Skeletal muscle cell (primary cell): ENCODE results near the gene SLC35B1.

ENCODE experiments used
- DNase-seq: peaks from one replicate; pipeline ENCODE4 v3.0.0-alpha.2; 2010; ENCODE audit warnings: low read depth
- H3K4me3 ChIP-seq: 2 replicates; pipeline ENCODE4 v1.5.1; 2011; ENCODE audit warnings: low read depth, mild to moderate bottlenecking, control low read depth, low read length, moderate library complexity

SLC35B1 gene

GRCh38 chr17:49707246-49707607 is 537 bp downstream of the SLC35B1 start:
- peak overlapping the region; percentile 98 for H3K4me3 ChIP-seq
- no peak for DNase-seq

DNA sequence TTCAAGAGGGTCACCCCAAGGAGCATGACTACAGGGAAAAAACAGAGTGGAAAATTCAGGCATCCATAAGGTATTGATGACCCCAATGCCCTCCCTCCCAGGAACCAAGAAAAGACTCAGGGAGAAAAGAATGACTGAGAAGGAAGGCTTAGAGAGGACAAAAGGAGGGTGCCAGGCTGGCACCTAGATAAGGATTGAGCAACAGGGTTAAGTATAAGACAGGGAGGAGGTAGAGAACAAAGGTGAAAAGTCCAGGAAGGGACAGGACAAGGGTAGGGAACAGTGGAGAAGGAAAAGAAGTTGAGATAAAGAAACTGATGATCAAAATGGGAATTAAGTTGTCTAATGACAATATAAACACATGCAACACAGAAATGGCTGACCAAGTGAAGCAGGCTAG is 2.5 kb downstream of the SLC35B1 start:
- no peak overlapping the region for H3K4me3 ChIP-seq
- no peak for DNase-seq

DNA sequence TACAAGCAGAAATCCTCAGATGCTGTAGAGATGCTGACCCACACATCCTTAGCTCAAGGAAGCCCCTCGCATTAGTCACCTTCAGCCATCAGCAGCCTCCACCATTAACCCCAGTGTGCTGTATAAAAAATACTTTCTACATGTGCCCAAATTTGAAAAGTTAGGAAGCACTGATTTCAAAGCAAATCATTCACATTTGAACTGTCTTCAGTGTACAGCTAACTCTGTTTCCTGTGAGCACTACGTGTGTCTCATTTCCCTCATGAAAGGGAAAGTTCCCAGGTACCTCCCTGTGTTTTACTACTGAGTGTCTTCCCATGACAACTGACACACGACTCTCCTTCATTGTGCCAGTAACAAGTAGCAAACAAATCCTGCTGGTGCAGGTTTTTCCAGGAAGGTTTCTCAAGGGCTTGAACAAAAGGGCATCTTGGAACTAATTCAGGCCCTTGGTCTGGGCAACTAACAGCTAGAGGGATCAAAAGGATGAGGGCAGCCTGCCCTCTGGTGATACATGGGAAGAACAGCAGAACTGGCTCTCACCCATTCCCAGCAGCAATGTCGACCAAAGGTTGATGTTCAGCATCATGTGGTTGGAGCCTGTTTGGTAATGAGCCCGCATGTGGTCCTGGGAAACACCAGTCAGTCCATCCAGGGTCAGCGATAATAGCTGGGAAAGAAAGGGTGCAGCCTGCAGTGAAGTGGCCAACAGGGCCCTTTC is 4.0 kb downstream of the SLC35B1 start:
- no peak for DNase-seq

DNA sequence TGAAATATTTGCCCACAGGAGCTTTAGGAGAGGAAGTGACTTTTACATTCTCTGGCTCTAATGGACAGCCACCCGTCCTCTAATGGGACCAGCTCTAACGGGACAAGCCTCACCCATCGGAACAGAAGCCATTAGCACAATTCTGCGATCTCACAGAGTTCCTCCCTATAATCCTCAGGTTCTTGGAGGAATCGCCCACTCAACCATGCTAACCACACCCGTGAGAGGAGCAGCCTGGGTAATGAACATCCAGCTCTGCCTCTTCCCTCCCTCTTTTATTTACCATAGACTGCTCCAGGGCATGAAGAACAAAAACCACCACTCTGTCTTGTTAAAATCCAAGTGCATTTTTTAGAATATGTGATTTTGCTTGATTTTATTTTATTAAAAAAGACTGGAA is 6.8 kb downstream of the SLC35B1 start:
- H3K4me3 ChIP-seq, result no peak overlapping the region
- DNase-seq, result no peak

More for the DNA sequence above, 4.0 kb downstream of the SLC35B1 start:
- no peak overlapping the region for H3K4me3 ChIP-seq

DNA sequence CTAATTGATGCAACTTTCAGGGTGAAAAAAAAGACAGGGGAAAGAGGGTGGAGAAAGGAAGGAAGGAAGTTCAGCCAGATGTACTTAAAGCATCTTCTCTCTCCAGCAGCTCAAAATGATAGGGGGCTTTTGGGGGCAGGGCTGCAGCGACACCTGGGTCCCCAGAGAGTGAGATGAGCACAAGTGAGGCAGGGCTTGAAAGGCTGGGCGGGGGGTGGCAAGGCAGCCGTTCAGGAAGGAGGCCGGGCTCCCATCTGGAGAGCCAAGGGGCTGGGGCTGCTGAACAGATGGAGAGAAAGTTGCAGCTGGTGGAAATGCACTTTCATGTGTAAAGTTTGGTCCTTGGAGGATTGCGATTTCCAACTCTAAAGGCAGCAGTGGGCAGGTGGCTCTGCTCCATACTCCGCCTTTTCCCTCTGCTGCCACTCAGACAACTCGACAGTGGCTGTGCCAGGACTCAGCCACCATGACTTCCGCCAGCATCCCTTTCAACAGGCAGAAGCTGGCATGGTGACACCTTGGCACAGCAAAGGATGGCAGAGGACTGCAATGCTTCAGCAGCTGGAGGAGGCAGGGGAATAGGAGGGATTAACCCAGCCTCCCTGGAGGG is 7.7 kb downstream of the SLC35B1 start:
- no peak overlapping the region for H3K4me3 ChIP-seq
- DNase-seq, result no peak

DNA sequence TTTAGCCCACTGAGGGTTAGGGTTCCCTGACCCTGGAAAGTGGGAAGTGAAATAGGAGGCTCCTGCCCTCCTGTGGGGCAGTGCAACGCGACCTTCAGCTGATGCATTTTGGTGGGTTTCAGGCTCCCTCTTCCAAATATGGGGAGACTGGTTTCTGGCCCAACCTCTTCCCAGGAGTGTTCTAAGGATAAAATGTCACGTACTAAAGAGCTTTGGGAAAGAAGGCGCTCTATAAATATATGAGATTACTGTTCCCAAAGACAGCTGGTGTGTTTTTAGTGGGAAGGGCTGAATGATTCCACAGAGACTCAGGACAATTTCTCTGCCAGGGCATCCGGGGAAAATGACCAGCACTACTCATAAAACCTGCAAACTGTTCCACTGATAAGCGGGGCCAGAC is 9.8 kb downstream of the SLC35B1 start:
- no peak for DNase-seq
- H3K4me3 ChIP-seq, result no peak overlapping the region

- no peak for DNase-seq
- no peak overlapping the region for H3K4me3 ChIP-seq
Measured at GRCh38 chr17:49696233-49696761, 11.5 kb downstream of the SLC35B1 start.

DNA sequence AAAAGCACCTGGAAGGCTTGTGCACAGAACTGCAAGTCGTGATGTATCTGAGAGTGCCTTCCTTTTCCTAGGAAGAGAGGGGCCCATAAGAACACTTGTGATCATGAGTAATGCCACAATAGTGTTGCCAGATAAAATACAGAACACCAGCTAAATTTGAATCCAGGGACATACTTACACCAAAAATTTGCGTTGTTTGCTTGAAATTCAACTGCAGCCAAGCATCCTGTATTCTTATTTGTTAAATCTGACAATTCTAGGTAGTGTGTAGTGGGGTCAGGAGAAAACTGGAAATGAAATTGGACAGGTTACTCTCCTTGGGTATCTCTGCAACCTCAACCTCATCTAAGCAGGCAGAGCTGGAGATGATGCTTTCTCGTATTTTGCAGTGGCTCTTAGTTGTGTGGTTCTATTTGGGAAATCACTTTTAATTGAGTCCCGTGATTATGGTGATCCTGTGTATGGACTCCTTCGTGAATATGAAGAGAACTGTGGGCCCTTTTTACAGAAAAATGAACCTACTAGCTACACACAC is 12.0 kb downstream of the SLC35B1 start:
- no peak for DNase-seq
- no peak overlapping the region for H3K4me3 ChIP-seq

DNA sequence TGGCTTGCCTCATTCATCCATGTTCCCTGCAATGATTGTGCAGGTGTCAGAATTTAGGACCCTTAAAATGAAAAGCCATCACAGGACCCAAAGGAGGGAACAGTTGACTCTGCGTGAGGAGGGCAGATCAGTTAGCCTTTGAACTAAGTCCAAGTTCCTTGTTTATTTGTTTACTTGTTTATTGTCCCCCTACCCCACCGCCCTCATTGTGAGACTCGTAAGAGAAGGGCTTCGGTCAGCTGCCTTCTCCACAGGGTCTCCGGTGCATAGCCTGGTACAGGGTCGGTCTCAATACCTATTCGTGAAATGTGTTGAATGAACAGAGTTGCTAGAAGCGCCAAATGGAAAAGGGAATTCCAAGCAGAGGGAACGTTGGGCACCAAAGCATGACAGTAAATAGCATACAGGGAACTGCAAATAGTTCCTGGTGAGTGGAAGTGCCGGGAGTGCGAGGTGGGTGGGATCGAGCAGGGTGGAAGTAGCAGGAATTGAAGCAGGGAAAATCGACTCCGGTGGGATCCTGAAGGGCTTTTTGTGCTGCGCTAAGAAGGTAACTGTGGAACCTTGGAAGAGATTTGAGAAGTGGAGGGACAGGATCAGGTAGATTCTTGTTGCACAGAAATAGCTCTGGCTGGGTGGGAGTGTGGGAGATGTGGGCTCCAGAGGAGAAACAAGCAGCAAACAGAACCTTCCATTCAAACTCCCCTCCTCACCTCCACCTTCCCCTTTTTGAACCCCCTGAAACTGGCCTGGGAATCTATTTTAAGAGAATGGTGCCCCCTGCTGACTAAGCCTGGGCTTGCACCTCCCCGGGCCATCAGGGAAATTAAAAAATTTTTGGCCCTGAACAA is 12.7 kb downstream of the SLC35B1 start:
- no peak for DNase-seq
- H3K4me3 ChIP-seq, result no peak overlapping the region

- no peak overlapping the region for H3K4me3 ChIP-seq
- no peak for DNase-seq
Measured at GRCh38 chr17:49692751-49693150, 15.0 kb downstream of the SLC35B1 start.

DNA sequence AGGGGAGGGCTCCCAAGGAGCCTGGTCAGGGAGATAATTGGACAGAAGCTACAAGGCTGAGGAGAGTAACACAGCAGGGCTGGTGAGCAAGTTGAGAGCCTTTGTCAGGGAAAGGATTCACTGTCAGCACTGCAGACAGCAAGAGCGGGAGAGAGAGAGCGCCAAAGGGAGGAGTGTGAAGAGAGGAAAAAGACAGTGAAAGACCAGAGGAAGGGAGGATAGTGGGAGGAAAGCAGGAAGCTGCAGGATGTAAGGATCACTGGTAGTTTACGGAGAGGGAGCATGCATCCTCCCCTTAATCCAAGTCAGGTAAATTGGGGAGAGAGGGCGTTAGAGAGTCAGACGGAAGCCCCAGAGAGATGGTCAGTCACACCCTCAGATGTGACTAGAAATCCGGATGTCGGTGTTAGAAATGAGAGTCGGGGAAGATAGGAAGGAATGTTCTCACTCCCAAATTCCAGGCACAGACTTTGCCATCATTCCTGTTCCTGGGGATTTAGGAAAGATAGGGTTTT is 16.0 kb downstream of the SLC35B1 start:
- no peak overlapping the region for H3K4me3 ChIP-seq
- no peak for DNase-seq

DNA sequence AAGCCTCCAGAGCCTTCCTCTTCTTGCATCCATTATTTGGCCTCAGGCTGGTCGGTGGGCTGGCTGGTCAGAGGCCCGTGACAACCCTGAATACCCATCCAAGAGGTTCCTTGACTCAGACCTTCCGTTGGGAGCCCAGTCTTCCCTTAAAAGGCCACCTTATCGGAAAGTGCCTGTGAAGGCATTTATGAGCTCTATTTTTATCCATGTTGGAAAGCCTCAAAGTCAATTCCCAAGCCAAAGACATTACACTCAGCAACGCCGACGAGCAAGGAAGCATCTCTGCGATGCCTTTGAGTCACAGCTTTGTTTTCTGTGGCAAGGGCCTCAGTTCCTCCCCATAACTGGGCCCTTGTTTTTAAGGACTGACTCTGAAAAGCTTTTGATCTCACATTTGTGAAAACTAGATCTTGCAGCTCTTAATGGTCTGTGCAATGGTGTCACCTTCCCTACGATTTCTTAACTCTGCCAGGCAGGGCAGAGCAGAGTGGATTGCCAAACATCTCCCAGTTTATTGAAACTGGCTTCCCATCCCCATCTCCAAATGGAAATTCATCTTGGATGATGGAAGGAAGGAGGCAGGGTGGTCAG is 16.6 kb downstream of the SLC35B1 start:
- H3K4me3 ChIP-seq, result no peak overlapping the region
- DNase-seq, result no peak

DNA sequence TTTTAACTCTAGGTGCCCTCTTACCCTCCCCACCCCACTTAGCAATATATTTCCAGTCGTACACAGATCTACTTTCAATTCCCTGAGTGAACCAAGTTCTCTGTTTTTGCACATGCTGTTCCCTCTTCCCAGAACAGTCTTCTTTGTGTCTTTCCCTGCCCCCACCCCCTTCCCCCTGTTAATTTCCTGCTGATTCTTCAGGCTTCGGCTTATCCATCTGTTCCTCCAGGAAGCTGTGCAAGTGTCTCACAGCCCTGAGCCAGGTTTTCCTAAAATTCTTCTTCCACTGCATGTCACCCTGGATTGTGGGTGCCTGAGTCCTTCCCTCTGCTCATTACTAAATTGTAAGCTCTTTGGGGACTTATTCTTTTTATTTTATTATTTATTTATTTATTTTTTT is 17.5 kb downstream of the SLC35B1 start:
- DNase-seq, result no peak
- no peak overlapping the region for H3K4me3 ChIP-seq

GRCh38 chr17:49688848-49689247 is 18.9 kb downstream of the SLC35B1 start:
- H3K4me3 ChIP-seq, result no peak overlapping the region
- no peak for DNase-seq

GRCh38 chr17:49687878-49688491 is 19.8 kb downstream of the SLC35B1 start:
- no peak for DNase-seq
- H3K4me3 ChIP-seq, result no peak overlapping the region

DNA sequence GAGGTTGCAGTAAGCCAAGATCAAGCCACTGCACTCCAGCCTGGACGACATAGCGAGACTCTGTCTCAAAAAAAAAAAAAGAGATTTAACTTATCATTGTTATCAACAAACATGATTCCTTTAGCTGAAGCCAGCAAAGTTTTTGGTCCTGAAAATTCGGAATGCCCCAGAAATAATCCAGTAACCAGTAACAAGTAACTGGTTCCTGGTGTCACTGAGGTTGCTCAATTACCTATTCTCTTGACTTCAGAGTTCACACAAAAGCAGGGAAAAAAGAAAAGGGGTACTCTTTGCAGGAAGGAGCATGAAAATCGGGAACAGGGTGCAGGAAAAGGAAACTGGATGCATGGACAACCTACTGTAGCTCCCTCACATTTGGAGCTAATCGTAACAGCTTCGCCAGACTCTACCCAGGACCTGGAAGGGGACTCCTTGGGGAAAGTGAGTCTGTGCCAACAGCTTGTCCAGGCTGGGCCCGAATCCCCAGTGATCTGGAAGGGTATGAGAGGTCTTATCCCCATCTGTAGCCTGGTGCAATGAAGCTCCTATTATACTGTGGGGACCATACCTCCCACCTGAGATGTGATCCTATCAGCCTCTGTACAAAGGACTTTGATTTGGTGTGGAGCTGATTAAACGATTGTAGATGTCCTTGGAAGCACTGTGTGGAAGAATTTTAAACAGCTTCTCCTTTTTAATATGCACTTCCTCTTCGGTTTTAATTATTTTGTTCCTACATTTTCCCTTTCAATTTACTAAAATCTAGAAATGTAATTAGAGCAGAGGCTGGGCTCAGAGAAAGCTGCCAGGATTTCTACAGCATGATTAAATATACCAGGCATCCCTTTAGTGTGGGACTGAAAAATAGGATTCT is 26.4 kb downstream of the SLC35B1 start:
- DNase-seq, result no peak
- no peak overlapping the region for H3K4me3 ChIP-seq

- H3K4me3 ChIP-seq, result no peak overlapping the region
- no peak for DNase-seq
Measured at GRCh38 chr17:49680314-49680713, 27.4 kb downstream of the SLC35B1 start.
